ENCODE measurements around the gene MTMR12. TPM values are rescaled to one million over a fixed set of nuclear protein-coding genes. Genes with fewer than 3 reads are reported as not detected.

The MTMR12 gene
- total and polyA plus RNA-seq, 2 of the 4 experiments (the other 2 are of a cell fraction) = 11.1 to 21.3 TPM

- Histone ChIP-seq H2AK5ac (ENCODE audit: low read depth, low read length) (no peak overlapping the region), H3K4me1 (ENCODE audit: control insufficient read depth, insufficient read depth, low read length) (peaks cover 15% of the 10 kb centered on the region), H3K4ac (ENCODE audit: low read depth, low read length) (no peak overlapping the region), H3K27ac (ENCODE audit: insufficient read depth, low read length) (no peak overlapping the region), H4K91ac (ENCODE audit: insufficient read depth, low read depth, low read length) (no peak overlapping the region), H3K9ac (ENCODE audit: low read depth, low read length) (no peak overlapping the region), H3K36me3 (ENCODE audit: control insufficient read depth, insufficient read depth, low read length) (peaks cover 5% of the 10 kb centered on the region), H2BK120ac (ENCODE audit: low read depth, low read length) (no peak overlapping the region), H3K4me3 (ENCODE audit: insufficient read depth, low read depth, low read length) (no peak overlapping the region), H3K4me2 (ENCODE audit: low read depth, low read length) (no peak overlapping the region), H3K79me1 (ENCODE audit: low read depth in 1 of 2, low read length in 2 of 2) (peaks cover 43 to 52% of the 10 kb centered on the region in 2 experiments), H3K14ac (replicated peaks; ENCODE audit: low read depth, low read length) (no peak overlapping the region), H3K27me3 (ENCODE audit: control insufficient read depth, insufficient read depth, low read length) (no peaks in the 10 kb centered on the region), H3K9me1 (ENCODE audit: insufficient read depth, low read length) (peaks cover 13% of the 10 kb centered on the region), H4K5ac (ENCODE audit: low read depth, low read length) (no peak overlapping the region), H4K20me1 (ENCODE audit: insufficient read depth, low read length) (no peaks in the 10 kb centered on the region), H2BK5ac (ENCODE audit: low read depth, low read length, poor library complexity, severe bottlenecking) (no peak overlapping the region), H2AFZ (replicated peaks; ENCODE audit: low read length, poor library complexity) (no peak overlapping the region), H3K18ac (ENCODE audit: low read depth, low read length) (no peak overlapping the region), H3K23ac (ENCODE audit: low read depth, low read length) (no peak overlapping the region), H2AK9ac (replicated peaks; ENCODE audit: low read depth, low read length, poor library complexity) (no peak overlapping the region), H3K56ac (ENCODE audit: extremely low read depth, insufficient read depth, low read length) (no peak overlapping the region), H2BK20ac (ENCODE audit: low read depth, low read length) (no peak overlapping the region), H4K8ac (ENCODE audit: low read depth in 2 of 2, low read length in 2 of 2) (no peak overlapping the region), H2BK15ac (ENCODE audit: low read depth, low read length) (no peak overlapping the region), H3K9me3 (ENCODE audit: control insufficient read depth, insufficient read depth, low read length) (no peaks in the 10 kb centered on the region)
- intact Hi-C loops (cut with micrococcal nuclease) = no loop called here
- dilution Hi-C loops (cut with HindIII; ENCODE audit: low sequenced_read_pairs, unreplicated experiment) = no loop called here
- in situ Hi-C loops (cut with MboI; ENCODE audit: low sequenced_read_pairs) = no loop called here
- POLR2A ChIA-PET (ENCODE audit: unreplicated experiment) = no interaction called here
- CTCF ChIA-PET = no interaction called here
- ATAC-seq (ENCODE audit: low read depth) = peak; percentile 77
- TF ChIP-seq CEBPB (IDR thresholded peaks at IDR 0.05; ENCODE audit: low read depth, low read length) = no peak
- TF ChIP-seq RFX5 (IDR thresholded peaks at IDR 0.05; ENCODE audit: low read depth, low read length) = no peak
- no peak for TF ChIP-seq RCOR1 (IDR thresholded peaks at IDR 0.05; ENCODE audit: insufficient replicate concordance, low read length)
- TF ChIP-seq USF2 (IDR thresholded peaks at IDR 0.05; ENCODE audit: low read depth, low read length) = peak; percentile 88
- TF ChIP-seq CHD1 (IDR thresholded peaks at IDR 0.05; ENCODE audit: low read depth, low read length) = no peak
- TF ChIP-seq ELK1 (IDR thresholded peaks at IDR 0.05; ENCODE audit: borderline replicate concordance, low read depth, low read length) = no peak
- peak; percentile 57; the same call in 1 of the 2 replicates for TF ChIP-seq BHLHE40 (IDR thresholded peaks at IDR 0.05; ENCODE audit: low read depth, low read length)
- no peak for TF ChIP-seq NFE2L2 (IDR thresholded peaks at IDR 0.05; ENCODE audit: low read depth, low read length)
- no peak for TF ChIP-seq POLR2A (IDR thresholded peaks at IDR 0.05; ENCODE audit: low read depth, low read length)
- TF ChIP-seq FOS (IDR thresholded peaks at IDR 0.05; ENCODE audit: low read depth, low read length) = peak; percentile 11; the same call in 1 of the 2 replicates
- BruUV-seq (replicated peaks) = no TSS peak
- DNase-seq = peak; percentile 82
- WGBS, 2 experiments (ENCODE audit: extremely low coverage in 2 of 2, insufficient read length in 1 of 2) = 88% methylated on average over 1 of the region's 3 CpGs; no CpG with 5 or more reads in 1 of the 2 experiments
Measured at GRCh38 chr5:32278406-32278805, 34.3 kb downstream of the MTMR12 start.

Measured in IMR-90 (cell line).